GM18858 (cell line): ENCODE results near the gene PTPN23.
A peak's percentile ranks its signal among the peaks of the same experiment; 100 is the strongest.
"Not testable (repeated sequence)": the region's sequence is repeated elsewhere in the genome, so short reads cannot be mapped to it uniquely, and the experiment has no call there.

Experiments
- ATAC-seq: cut with Tn5 transposase; IDR thresholded peaks from one replicate; pipeline ENCODE4 v1.9.1; 2021; ENCODE audit not compliant: unreplicated experiment

Gene PTPN23

DNA sequence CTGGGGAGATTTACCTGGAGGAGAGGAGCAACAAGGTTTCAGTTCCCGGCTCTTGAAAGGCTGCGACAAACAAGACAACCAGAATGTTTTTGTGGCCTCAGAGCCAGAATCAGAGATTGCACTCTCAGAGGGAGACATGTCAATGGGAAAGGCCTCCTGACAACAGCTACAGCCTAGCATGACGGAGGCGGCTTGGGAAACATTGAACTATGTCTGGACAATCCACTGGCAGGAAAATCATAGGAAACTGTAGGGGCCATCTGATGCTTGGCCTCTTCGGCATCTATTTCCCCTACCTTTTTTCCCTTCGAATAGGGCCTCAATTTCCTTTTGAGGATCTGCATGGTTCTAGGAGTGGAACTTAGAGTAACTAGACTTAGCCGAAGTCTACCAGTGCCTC, 13.2 kb upstream of the PTPN23 start:
- ATAC-seq, result no peak

DNA sequence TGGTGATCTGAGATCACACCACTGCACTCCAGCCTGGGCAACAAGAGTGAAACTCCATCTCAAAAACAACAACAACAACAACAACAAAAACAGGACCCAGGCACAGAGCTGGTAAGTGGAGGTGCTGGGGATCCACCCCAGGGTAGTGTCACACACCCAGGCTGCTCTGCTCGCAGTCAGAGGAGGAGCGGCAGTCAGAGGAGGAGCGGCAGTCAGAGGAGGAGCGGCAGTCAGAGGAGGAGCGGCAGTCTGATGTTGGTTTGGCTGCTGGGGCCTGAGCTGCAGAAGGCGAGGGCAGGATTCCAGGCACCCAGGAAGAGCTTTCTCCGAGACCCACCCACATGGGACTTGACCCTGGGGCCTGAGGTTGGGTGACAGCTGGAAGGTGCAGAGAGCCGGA, 10.8 kb upstream of the PTPN23 start:
- not testable (repeated sequence) for ATAC-seq

DNA sequence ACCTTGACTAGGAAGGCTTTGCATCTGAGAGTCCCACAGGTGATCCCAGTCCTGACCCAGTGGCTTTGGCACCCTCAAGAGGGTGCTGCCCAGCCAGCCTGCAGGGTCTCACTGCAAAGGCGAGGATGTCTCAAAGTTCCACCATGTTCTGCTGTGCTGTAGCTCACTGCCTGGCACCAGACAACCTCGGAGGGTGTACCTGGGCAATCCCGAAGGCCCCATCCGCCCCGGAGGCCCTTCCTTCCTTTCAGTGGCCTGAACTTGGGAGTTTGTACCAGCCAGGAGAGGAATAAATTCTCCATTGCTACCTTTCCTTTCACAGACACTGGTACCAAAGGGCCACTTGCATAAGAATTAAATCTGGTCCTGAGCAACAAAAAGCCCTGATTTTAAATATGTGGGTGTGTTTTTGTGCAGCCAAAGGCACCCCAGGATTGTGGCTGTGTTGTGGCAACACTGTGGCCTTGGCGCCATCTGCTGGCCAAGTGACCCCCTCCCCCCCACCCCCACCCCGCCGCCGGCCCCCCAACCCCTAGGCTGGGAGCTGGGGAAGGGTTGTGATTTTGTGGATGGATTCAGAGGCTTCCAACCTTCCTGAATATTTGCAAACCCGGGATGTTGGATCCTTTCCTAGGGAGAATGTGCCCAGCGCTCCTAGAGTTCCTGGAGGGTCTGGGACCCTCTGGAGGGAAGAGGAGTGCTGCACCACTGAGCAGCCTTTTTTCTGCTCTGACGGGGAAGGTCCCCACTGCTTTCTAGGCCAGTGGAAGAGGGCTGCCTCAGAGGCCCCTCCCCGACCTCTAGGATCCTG, 9.7 kb upstream of the PTPN23 start:
- no peak for ATAC-seq

DNA sequence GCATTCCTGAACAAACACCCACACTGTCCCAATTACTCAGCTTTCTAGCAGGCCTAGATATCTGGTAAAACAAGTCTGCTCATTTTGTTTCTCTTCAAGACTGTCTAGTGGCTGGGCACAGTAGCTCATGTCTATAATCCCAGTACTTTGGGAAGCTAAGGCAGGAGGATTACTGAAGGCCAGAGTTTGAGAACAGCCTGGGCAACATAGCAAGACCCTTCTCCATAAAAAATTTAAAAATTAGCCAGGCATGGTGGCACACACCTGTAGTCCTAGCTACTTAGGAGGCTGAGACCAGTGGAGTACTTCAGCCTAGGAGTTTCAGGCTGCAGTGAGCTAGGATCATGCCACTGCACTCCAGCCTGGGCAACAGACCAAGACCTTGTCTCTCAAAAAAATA, 6.2 kb upstream of the PTPN23 start:
- no peak for ATAC-seq

DNA sequence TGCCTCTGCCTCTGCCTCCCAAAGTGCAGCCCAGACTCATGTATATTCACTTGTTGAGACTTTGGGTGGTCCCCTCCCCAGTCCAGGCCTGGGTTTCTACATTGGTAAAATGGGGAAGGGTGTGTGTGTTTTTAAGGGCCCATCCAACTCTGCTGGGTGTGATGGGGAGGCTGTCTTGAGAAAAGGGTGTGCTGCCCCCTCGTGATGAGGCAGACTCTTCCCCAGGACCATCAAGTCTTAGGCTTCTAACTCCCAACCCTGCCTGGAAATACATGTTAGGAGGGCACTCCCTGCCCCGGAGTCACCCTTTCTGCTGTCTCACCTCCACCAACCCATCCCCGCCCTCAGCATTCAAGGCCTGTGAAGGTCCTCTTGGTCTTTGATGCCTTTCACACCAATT, 4.4 kb upstream of the PTPN23 start:
- ATAC-seq, result no peak

DNA sequence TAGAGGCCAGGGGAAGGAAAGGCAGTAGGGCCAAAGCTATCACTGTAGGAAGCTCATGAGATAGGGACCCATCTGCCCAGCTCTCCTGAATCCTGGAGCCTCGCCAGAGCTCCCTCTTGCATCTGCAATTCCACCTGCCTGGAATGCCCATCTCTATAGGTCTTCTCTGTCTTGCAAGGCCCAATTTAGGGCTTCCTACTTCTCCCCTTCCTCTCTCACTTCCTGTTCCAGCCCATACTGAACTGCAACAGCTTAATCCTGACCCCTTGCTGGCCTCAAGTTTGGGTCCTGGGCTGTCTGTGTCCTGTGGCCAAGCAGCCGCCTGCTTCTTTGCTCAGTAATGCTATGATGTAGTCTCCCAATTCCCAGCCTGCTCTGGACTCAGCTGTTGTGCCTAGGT, 3.6 kb upstream of the PTPN23 start:
- ATAC-seq, result no peak

DNA sequence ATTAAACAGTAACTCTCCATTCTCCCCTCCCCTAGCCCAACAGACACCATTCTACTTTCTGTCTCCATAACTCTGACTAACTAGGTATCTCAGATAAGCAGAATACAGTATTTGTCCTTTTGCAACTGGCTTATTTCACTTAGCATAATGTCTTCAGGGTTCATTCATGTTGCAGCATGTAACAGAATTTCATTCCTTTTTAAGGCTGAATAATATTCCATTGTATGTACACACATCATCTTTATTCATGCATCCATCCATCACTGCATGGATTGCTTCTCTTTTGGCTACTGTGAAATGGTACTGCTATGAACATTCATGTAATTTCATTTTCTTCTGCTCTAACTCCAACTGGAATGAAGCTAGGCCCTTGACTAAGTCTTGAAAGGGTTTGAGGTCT, 2.0 kb upstream of the PTPN23 start:
- ATAC-seq, result no peak

DNA sequence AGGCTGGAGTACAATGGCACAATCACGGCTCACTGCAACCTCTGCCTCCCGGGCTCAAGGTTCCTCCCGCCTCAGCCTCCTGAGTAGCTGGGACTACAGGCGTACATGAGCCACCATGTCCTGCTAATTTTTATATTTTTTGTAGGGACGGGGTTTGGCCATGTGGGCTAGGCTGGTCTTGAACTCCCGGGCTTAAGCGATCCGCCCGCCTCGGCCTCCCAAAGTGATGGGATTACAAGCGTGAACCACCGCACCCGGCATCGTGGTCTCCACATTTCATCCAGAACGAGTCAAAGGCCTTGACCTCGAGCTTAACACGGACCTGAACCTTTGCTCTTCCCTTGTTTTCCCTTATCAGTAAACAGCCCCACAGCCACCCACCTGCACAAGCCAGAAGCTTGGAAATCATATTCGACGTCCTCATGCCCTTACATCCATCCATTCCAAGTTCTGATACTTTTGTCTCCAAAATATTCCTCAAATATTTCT, 1.4 kb upstream of the PTPN23 start:
- no peak for ATAC-seq

DNA sequence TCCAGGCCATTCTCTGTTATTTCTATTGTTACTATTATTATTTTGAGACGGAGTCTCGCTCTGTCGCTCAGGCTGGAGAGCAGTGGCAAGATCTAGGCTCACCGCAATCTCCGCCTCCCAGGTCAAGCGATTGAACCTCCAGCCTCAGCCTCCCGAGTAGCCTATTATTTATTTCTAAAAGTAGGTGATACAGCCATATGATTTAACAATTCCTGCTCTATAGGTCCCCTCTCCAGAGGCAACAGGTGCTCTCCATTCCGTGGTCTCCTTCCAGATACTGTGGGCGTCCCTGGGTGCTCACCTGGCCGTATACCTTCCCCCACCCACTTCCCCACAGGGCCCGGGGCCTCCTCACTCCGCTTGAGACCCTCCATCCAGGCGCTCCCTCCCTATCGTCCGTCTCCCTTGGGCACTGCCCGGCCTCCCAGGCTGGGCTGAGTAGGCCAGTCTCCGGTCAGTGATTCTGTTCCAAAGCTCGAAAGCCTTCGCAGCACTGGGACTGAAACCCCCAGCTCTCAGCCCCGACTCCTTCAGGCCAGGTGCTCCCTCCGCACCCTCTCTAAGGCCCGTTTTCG, 708 bp upstream of the PTPN23 start:
- ATAC-seq, result no peak

DNA sequence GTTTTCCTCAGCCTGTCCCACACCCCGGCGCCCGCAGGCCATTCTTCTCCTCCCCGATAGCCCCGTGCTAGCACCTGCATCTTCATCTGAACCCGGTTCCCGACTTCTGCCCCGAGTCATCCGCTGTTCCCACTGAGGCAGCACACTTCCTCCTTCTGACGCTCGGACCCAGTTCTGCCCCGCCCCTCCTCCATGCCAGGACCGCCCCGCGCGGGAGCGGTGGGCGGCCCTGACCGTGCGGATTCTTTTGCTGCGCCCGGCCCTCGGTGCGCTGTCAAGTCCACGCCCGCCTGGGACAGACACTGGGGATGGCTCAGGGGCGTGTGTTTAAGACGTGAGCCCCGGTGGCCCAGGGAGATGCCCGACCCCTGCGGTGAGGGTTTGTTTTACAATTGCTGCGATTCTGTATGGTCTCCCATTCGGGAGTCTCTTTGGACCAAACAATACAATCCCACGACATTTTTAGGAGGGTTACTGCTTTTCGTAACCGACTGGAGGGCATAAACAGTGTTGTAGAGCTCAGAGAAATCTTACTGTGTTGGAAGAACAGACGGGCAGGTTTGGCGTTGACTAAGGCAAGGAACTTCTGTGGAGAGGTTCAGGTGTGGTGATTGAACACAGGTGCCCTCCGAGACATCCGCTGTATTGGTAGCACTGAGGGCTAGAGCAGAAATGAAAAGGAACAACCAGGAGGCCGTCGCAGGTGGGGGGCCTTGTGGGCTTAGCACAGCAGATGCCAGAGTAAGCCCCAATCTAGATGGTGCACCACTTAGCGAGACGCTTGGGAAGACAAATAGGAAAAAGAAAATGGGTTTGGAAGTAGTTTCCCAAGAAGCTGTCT, 716 bp downstream of the PTPN23 start:
- peak; percentile 30 for ATAC-seq

DNA sequence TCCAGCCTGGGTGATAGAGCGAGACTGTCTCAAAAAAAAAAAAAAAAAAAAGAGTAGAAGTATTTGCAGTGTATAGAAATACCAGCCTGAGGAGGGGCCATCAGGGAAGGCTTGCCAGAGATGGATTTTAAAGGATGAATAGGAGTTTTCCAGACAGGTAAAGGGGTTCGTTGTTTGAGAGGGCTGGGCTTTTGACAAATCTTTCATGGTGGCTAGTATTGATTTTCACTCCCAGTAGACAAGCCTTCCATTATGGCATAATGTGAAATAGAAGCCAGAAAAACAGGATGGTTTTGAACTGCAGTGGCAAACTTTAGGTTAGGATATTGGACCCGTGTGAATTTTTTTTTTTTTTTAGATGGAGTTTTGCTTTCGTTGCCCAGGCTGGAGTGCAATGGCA, 3.6 kb downstream of the PTPN23 start:
- no peak for ATAC-seq

DNA sequence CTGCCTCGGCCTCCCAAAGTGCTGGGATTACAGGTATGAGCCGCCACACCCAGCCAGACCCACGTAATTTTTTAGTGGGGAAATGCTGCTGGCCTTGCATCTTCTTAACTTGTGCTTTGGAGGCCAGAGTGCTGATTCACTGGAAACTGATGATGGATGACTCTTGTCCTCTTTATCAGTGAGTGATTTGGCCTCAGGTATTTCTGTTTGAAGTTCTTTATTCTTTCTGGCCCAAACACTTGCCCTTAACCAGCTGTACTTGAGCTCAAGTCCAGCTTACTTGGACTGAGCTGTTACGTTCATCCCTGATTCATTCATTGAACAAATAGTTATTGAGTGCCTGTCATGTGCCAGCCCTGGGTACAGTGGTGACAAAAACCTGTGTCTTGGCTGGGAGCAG, 4.2 kb downstream of the PTPN23 start:
- ATAC-seq, result no peak

DNA sequence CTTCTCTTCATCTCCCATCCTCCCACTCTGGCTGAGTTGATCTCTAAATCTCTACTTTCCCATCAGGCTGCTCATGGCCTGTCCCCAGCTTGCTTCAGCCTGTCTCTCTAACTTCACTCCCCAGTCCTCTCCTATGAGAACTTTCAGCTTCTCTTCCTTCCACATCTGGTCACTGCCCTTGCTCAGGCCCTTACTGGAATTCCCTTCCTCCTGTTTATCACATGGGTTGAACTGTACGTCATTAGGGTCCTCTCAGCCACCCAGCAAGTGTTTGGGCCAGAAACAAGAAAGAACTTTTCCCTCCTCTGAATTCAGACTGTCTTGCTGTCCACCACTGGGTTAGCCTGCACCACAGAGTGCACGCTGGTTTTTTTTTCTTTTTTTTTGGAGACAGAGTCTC, 5.0 kb downstream of the PTPN23 start:
- ATAC-seq, result no peak

DNA sequence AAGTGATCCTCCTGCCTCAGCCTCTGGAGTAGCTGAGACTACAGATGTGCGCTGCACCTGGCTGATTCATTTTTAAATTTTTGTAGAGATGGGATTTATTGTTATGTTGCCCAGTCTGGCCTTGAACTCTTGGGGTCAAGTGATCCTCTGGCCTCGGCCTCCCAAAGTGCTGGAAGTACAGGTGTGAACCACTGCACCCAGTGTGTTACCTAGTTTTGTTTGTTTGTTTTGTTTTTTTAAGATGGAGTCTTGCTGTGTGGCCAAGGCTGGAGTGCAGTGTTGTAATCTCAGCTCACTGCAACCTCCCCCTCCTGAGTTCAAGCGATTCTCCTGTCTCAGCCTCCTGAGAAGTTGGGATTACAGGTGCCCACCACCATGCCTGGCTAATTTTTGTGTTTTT, 12.1 kb downstream of the PTPN23 start:
- no peak for ATAC-seq

DNA sequence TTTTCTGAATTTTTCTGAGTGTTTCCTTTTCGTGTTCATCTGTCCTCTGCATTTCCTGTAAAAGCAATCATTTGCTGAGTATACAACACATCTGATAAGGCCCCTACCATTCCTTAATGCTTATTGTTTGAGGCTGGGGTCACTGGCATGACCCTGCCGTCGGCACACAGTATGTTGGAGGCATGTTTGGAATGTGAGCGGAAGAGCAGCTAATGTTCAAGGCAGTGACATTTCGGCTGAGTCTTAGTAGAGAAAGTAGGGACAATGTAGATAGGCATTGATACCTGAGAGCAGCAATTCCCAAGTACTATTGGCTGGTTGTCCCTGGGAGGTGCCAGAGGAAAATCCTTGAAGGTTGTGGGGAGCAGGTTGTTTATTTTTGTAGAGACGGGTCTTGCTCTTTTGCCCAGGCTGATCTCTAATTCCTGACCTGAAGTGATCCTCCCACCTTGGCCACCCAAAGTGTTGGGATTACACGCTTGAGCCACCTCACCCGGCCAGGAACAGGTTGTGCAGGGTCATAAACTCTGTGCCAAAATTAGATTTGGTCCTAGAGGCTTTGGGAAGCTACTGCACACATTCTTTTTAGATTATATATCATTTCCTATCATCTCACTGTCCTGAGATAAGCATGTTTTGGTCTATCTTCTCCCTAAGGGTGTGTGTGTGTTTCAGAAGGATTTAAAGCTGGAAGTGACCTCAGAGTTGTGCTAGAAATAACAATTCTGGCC, 13.5 kb downstream of the PTPN23 start:
- ATAC-seq, result no peak

DNA sequence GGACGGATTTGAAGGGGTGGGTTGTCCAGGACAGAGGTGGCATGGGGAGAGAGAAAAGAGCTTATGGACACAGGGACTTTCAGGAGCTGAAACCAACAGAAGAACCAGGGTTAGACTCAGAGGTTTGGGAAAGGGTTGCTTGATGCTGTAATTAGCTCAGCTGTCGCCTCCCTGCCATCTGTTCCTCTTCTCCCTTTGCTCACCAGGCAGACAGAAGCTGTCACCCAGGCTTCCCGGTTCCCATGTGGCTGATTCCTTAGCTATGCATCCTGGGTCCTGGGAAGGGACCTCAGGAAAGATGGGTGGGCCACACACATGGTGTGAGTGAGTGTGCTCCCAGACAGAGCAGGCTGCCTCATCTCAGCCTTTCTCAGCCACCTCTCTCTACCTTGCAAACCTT, 14.1 kb downstream of the PTPN23 start:
- ATAC-seq, result no peak

DNA sequence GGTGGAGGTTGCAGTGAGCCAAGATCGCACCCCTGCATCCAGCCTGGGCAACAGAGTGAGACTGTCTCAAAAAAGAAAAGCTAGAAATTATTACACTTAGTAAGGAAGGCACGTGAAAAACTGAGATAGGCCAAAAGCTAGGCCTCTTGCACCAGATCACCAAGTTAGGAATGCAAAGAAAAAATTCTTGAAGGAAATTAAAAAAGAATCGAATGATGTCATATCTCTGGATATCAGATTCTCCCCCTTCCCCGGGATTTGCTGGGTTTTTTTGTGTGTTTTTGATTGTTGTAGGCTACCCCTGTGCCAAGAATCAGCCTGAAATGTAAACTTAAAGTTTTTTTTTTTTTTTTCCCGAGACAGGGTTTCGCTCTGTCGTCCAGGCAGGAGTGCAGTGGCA, 17.4 kb downstream of the PTPN23 start:
- no peak for ATAC-seq

DNA sequence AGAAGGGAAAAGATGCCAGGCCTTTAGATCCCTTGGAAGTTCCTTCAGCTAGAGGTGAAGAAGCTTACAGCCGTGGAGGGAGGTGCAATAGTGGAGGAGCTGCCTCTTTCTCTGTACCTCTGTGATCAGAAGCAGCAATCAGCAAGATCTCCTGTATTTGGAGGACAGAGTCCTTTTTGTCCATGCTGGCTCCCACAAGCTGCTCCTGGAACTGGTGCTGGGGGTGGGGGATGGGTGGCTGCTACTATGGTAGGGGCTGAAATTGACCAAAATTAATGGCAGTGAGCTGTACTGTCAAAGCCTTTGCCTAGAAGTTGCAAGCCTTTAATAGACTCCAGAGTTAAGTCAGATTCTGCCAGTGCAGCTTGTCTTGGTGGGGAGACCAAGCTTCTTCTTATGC, 18.2 kb downstream of the PTPN23 start:
- ATAC-seq, result no peak

DNA sequence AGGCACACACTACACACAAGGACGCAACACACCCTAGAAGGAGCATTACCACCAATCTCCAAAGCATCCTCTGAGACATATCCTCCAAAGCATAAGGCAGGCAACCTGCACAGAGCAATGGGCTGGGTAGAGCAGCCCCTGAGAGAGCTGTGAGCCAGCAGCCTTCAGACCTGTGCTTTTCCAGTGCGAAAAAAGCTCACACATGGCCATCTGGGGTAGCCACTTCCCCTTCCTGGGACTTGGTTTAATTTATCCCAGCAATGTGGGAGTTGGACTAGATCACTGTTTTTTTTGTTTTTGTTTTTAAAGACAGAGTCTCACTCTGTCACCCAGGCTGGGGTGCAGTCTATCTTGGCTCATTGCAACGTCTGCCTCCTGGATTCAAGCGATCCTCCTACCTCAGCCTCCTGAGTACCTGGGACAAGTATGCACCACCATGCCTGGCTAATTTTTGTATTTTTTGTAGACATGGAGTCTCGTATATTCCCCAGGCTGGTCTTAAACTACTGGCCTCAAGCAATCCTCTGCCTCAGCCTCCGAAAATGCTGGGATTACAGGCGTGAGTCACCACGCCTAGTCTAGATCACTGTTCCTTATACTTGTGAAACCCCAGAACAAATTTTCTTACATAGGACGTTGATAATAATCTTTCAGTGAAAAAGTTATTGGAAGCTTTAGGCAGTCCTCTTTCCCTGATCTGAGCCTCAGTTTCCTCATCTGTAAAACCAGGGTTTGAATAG, 18.9 kb downstream of the PTPN23 start:
- no peak for ATAC-seq

DNA sequence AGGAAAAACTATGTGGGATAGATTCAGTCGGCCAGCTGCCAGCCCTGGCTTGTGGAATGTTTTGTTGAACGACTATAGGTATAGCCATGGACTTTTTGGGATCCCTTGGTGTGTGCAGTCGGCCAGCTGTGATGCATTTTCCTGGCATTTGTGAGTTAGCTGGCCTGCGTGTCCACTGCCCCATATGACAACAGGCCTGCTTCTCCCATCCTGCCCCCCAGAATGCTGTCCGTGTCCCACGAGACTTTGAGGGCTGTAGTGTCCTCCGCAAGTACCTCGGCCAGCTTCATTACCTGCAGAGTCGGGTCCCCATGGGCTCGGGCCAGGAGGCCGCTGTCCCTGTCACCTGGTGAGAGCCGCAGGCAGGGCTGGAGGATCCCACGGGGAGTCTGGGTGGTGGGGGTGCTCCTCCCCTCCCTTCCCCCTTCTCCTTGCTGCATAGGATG, 23.6 kb downstream of the PTPN23 start:
- ATAC-seq, result no peak
